Esophagus (tissue), 2 donors: ENCODE data around the gene PITPNC1. TPM values are rescaled to one million over a fixed set of nuclear protein-coding genes. Genes with fewer than 3 reads are reported as not detected.
"Not testable (repeated sequence)": the region's sequence is repeated elsewhere in the genome, so short reads cannot be mapped to it uniquely, and the experiment has no call there.

Experiments
- H3K27ac ChIP-seq, 2 donors: one replicate each; pipeline ENCODE4 v1.5.1; 2013; ENCODE audit warnings: low read depth in 2 of 2, mild to moderate bottlenecking in 2 of 2, inconsistent platforms in 1 of 2, low read length in 1 of 2, moderate library complexity in 1 of 2
- H3K27me3 ChIP-seq, 2 donors: one replicate each; pipeline ENCODE4 v1.6.1; 2013; ENCODE audit warnings: low read length in 2 of 2, control low read depth in 1 of 2, mild to moderate bottlenecking in 1 of 2; ENCODE audit not compliant: insufficient read depth in 2 of 2, control insufficient read depth in 1 of 2
- H3K36me3 ChIP-seq, 2 donors: one replicate each; pipeline ENCODE4 v1.6.1; 2013; ENCODE audit warnings: low read length in 1 of 2; ENCODE audit not compliant: control insufficient read depth in 2 of 2, insufficient read depth in 2 of 2
- H3K4me1 ChIP-seq, 2 donors: one replicate each; pipeline ENCODE4 v1.6.1; 2013; ENCODE audit warnings: low read length in 1 of 2; ENCODE audit not compliant: control insufficient read depth in 2 of 2, insufficient read depth in 2 of 2
- H3K4me3 ChIP-seq, 2 donors: one replicate each; pipeline ENCODE4 v1.5.1; 2013; ENCODE audit warnings: low read length in 2 of 2, mild to moderate bottlenecking in 2 of 2, low read depth in 1 of 2, moderate library complexity in 1 of 2
- H3K9me3 ChIP-seq, 2 donors: one replicate each; pipeline ENCODE4 v1.6.1; 2013; ENCODE audit warnings: mild to moderate bottlenecking in 2 of 2, low read depth in 1 of 2, low read length in 1 of 2, moderate library complexity in 1 of 2; ENCODE audit not compliant: control insufficient read depth in 2 of 2, insufficient read depth in 1 of 2
- WGBS, 2 donors: extraction: QIAGEN DNeasy Blood & Tissue Kit; methylation state at CpG; one replicate each; pipeline ENCODE4 v1.1.7; 2013; 5-methylcytosine and 5-hydroxymethylcytosine counted together
- polyA plus RNA-seq, 2 donors: library from polyadenylated mRNA; stranded (reverse); fragments of 200-250 nt; gene quantifications; one replicate each; pipeline ENCODE4 v1.2.3, GENCODE V29; 2013
- donor health status: healthy with polysubstance abuse.
- donor health status: Bipolar disorder and iron deficiency.

PITPNC1 gene
- polyA plus RNA-seq, 2 donors: 7.9 to 9.6 TPM

GRCh38 chr17:67727152-67728039, 350.3 kb downstream of the PITPNC1 start:
- H3K9me3 ChIP-seq, H3K27me3 ChIP-seq, H3K27ac ChIP-seq, H3K4me1 ChIP-seq, H3K4me3 ChIP-seq: not testable (repeated sequence)
- WGBS, 2 donors: 94 to 96% methylated on average over 15 of the region's 15 CpGs
- peaks cover 11 to 21% of the 10 kb centered on the region in 2 donors for H3K36me3 ChIP-seq

DNA sequence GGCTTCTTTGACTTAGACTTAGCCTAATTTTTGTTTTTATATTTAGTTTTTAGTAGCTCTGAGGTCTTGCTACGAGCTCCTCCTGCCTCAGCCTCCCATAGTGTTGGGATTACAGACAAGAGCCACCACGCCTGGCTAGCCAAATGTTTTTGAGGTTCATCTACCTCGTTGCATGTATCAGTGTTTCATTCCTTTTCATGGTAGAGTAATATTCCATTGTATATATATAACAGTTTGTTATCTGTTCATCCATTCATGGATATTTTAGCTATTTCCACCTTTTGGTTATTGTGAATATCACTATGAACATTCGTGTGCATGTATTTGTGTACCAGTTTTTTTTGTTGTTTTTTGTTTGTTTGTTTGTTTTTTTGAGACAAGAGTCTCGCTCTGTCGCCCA, 352.8 kb downstream of the PITPNC1 start:
- no peak overlapping the region for H3K27ac ChIP-seq
- no peak overlapping the region for H3K4me3 ChIP-seq
- no peaks in the 10 kb centered on the region for H3K27me3 ChIP-seq
- H3K4me1 ChIP-seq: no peaks in the 10 kb centered on the region
- peaks cover 9 to 17% of the 10 kb centered on the region in 2 donors for H3K36me3 ChIP-seq
- H3K9me3 ChIP-seq: no peaks in the 10 kb centered on the region
- WGBS, 2 donors: 97 to 98% methylated on average over 6 of the region's 6 CpGs

- WGBS, 2 donors: 77 to 79% methylated on average over 7 of the region's 7 CpGs
These were observed 353.6 kb downstream of the PITPNC1 start for GRCh38 chr17:67730731-67731130.

GRCh38 chr17:67733449-67733848, 356.4 kb downstream of the PITPNC1 start:
- WGBS, 2 donors: 70 to 75% methylated on average over 2 of the region's 2 CpGs
- no peak overlapping the region for H3K27ac ChIP-seq
- H3K36me3 ChIP-seq: peaks cover 2 to 7% of the 10 kb centered on the region in 2 donors
- no peak overlapping the region for H3K4me3 ChIP-seq
- no peaks in the 10 kb centered on the region for H3K4me1 ChIP-seq
- no peaks in the 10 kb centered on the region for H3K9me3 ChIP-seq
- H3K27me3 ChIP-seq: no peaks in the 10 kb centered on the region

More at GRCh38 chr17:67730731-67731130, 353.6 kb downstream of the PITPNC1 start:
- H3K4me1 ChIP-seq: no peaks in the 10 kb centered on the region
- H3K27ac ChIP-seq: no peak overlapping the region
- H3K4me3 ChIP-seq: no peak overlapping the region
- H3K9me3 ChIP-seq: no peaks in the 10 kb centered on the region
- no peaks in the 10 kb centered on the region for H3K27me3 ChIP-seq
- H3K36me3 ChIP-seq: peaks cover 6 to 17% of the 10 kb centered on the region in 2 donors

- Histone ChIP-seq H3K36me3 (peaks cover 3 to 4% of the 10 kb centered on the region in 2 donors), H3K27ac (no peak overlapping the region), H3K4me3 (no peak overlapping the region), H3K27me3 (no peaks in the 10 kb centered on the region), H3K9me3 (no peaks in the 10 kb centered on the region), H3K4me1 (no peaks in the 10 kb centered on the region)
- WGBS, 2 donors: 87 to 89% methylated on average over 8 of the region's 8 CpGs
These were observed 360.1 kb downstream of the PITPNC1 start for GRCh38 chr17:67737145-67737544.

GRCh38 chr17:67742025-67742424, 364.9 kb downstream of the PITPNC1 start:
- H3K4me3 ChIP-seq: no peak overlapping the region
- no peaks in the 10 kb centered on the region for H3K4me1 ChIP-seq
- H3K27ac ChIP-seq: no peak overlapping the region
- 79 to 83% methylated on average over 2 of the region's 2 CpGs for WGBS, 2 donors
- no peaks in the 10 kb centered on the region for H3K9me3 ChIP-seq
- H3K27me3 ChIP-seq: no peaks in the 10 kb centered on the region
- peaks cover 3 to 5% of the 10 kb centered on the region in 2 donors for H3K36me3 ChIP-seq

Other genes starting within 250 kb of the PITPNC1 start
- 1 to 10 TPM; 2.1 to 3.9 TPM for gene HELZ, start 132.1 kb upstream of the PITPNC1 start, polyA plus RNA-seq
- 10 to 100 TPM; 20.3 to 28.7 TPM for gene PSMD12, start 10.7 kb upstream of the PITPNC1 start, polyA plus RNA-seq